OCI-M1 (cell line): Measurements from ENCODE around the gene CLIP1.
A peak's percentile ranks its signal among the peaks of the same experiment; 100 is the strongest.

ENCODE experiments used
- DNase-seq: peaks from one replicate; lab custom pipeline; 2025; lab: John Stamatoyannopoulos, UW

CLIP1 gene

DNA sequence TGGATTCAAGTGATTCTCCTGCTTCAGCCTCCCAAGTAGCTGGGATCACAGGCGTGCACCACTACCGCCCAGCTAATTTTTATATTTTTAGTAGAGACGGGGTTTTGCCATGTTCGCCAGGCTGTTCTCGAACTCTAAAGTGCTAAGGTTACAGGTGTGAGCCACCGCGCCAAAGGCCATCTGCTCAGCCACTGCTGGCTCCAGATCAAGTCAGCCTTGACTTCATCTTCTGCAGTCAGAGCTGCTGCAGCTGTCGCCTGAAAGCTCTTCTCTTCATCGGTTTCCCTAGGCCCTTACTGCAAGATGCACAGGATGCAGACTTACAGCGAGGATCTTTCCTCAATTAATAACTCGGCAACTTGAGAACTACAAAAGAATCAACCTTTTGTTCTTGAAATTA, 66.8 kb downstream of the CLIP1 start:
- no peak for DNase-seq

DNA sequence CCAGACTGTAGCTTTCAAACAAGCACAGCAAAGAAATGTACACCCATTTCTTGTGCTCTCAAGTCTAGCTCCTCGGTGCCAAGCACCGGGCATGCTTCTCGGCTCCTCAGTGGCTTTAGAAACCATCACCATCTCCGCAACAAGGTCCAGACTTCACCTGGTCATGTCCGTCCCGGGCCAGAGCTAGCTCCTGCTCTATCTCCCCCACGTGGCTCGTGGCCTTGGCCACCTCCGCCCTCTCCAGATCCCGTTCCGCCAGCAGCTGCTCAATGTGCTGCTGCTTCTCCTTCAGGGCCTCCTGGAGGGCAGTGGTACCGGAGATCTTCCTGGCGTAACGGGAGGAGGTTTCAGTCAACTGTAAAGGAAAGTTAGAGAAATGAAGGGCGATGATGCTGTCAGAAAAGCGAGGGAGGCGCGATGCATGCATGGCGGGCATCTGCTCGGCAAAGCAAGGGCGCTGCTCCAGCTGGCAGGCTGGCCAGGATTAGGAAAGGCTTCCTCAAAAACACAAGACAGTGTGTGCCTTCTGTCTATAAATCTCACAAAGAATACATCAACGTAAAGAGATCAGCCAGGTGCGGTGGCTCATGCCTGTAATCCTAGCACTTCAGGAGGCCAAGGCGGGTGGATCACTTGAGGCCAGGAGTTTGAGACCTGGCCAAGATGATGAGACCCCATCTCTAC, 67.4 kb downstream of the CLIP1 start:
- no peak for DNase-seq

DNA sequence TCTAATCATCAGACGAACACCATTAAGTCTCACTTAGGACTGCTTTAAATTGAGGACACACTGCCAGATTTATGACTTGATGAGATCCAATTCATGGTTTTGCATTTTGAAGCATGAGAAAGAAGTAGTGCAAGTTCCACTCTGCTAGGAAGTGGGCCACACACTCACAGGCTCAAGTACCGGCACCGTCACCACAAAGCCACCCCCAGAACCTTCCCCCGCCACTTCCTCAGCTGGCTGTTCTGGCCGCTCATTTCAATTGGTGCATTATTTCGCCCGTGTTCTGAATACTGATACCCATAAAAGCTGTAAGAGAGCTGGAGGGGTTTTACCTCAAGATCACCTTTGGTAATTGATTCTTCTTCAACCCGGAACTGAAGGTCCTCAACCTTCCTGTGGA, 70.1 kb downstream of the CLIP1 start:
- no peak for DNase-seq

DNA sequence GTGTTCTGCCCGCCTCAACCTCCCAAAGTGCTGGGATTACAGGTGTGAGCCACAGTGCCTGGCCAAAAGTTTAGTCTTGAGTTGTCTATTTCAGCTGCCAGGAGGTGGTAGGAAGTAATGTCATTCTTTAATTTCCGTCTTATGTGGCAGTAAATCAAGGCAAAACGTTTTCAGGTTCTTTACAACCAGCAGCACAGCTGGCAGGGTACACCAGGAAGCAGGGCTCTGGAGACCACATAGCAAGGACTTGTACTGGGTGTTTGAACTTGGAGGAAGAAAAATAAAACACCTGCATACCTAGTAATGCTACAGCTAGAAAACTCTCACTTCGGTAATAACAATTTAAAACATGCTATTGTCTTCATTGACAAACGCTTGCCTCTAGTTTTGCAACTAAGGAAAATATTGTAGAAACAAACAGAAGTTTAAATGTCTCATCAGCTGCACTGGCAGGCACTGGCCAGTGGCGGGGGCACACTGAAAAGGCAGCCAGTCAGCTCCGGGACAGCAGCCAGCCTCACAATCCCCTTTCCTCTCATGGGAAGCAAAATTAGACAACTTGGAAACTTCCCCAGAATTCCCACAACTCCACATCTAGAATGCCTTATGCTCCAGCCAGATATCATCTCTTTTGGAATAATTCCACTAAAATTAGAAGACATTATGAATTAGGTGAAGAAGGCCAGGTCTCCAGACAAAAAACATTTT, 72.2 kb downstream of the CLIP1 start:
- no peak for DNase-seq

DNA sequence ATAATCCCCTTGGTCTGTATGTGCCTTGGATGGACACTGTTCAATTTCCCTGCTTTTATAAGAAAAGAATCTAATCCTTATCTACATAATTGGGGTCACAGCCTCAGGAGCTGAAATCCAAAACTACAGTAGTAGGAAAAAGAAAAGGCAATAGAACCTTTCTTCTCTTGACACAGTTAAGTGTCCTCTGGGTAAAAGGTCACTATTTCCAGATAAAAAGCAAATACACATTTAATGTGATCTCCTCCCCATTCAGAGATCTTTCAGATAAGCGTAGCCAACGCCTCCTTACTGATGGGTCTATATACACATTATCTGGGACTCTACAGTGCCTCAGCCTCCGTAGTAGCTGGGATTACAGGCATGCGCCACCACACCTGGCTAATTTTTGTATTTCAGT, 73.4 kb downstream of the CLIP1 start:
- DNase-seq, result no peak

DNA sequence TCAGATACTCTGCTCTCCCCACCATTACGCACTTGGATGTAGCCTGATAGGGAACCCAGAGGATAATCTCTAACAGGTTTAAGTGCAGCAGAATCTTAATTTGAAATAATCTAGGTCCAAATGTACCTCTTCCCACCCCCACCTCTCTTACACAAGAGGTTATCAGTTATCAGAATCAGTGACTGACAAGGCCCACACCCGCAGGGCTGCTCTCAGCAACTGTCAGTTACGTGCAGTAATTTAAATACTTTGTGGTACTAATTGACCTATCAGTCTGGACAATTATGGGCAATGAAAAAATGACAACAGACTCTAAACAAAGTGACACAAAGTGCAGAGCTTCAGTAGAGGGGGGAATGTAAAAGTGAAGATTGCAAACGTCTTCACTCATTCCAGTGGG, 74.0 kb downstream of the CLIP1 start:
- DNase-seq, result no peak

DNA sequence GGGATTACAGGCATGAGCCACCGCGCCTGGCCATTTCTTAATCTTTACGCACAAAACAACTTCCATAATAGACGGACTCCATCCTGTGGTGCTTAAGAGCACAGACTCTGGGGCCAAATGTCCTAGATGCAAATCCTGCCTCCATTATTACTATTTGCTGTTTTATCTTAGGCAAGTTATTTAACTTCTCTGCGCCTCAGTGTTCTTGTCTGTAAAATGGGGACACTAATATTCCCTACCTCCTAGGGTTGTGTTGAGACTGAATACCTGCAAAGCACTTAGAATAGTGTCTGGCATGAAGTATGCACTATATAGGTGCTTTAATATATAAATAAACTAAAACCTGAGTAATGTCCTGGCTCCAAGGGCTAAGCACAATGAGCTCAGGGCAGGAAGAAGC, 76.4 kb downstream of the CLIP1 start:
- no peak for DNase-seq

DNA sequence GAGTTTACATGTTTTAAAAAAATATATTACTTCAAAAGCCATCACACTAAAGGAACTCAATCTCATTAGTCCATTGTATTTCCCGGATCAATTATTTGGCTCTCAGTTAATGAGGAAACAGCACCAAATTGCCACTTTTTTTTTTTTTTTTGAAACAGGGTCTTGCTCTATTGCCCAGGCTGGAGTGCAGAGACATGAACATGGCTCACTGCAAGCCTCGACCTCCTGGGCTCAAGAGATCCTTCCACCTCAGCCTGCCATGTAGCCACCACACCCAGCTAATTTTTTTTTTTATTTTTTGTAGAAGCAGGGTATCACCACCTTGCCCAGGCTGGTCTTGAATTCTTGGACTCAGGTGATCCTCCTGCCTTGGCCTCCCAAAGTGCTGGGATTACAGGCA, 77.4 kb downstream of the CLIP1 start:
- no peak for DNase-seq

DNA sequence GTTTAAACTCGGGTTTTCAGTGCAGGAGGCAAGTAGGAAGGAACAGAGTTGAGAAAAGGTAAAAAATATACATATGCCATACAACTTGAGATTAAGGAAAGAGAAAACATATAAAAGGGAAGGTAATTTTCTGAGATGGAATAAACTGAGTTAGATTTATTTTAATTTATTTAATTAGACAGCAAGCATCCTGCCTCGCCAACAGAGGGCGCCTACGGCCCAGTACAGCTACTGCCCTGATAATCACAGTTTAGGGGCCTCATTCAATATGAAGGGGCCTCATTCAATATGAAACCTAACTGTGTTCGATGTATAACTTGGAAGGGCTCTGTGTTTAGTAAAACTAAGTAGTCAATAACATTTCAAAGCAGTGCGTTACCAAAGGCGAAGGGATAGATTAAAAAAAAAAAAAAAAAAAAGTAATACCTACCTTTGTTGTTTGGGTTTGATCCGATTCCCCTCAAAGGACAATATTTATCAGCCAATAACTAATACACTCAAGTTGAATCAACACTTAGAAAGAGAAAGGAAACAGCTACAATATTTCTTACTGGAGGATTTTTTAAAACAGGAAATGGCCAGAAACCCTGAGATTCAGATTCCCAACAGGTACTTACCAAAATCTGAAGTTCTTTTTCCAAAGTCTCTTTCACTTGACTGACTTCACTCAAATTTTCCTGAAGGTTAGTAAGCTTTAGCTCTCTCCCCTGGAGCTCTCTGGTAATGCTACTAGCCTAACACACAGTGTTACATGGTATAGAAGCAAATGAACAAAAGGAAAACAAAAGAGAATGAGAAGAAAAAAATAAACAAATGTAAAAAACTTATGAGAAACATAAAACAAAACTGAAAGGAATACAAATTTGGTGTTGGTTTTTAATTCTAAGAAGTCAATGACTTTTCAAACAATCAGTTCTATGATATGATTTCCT, 86.2 kb downstream of the CLIP1 start:
- DNase-seq, result peak; percentile 55

DNA sequence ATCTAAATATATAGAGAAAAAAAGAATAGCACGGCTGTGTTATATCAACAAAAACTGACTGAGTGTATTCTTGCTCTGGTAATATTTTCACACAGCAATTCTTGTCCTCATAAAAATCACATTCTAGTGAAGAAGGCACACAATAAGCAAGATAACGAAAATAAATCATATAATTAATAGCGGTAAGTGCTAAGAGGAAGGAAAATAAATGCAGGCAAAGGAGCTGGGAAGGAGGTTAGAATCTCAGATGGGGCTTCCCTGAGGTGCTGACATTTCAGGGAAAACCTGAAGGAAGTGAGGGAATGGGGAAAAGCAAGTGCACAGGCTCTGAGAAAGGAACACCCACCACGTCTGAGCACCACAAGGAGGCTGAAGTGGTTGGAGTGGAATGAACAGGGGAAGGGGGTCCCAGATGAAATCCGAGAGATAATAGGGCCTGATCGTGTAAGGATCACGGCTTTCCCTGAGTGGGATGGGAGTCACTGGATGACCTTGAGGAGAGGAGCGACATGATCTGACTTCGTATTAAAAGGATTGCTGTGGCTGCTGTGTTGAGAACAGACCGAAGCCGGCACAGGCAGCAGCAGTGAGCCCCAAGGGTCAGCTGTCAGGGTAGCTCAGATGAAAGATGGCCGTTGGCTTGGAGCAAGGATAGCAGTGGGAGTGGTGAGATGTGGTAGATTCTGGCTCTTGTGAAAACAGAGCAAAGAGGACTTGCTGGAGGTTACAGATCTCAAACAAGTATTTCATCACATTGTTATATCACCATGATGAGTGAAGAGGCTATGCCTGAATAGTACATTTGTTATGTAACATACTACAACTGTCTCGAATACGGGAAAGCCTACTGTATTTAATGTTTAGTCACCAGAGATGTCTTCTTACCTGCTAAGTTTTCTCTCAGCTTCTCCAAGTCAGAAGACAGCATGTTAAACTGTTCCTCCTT, 89.1 kb downstream of the CLIP1 start:
- peak; percentile 66 for DNase-seq

DNA sequence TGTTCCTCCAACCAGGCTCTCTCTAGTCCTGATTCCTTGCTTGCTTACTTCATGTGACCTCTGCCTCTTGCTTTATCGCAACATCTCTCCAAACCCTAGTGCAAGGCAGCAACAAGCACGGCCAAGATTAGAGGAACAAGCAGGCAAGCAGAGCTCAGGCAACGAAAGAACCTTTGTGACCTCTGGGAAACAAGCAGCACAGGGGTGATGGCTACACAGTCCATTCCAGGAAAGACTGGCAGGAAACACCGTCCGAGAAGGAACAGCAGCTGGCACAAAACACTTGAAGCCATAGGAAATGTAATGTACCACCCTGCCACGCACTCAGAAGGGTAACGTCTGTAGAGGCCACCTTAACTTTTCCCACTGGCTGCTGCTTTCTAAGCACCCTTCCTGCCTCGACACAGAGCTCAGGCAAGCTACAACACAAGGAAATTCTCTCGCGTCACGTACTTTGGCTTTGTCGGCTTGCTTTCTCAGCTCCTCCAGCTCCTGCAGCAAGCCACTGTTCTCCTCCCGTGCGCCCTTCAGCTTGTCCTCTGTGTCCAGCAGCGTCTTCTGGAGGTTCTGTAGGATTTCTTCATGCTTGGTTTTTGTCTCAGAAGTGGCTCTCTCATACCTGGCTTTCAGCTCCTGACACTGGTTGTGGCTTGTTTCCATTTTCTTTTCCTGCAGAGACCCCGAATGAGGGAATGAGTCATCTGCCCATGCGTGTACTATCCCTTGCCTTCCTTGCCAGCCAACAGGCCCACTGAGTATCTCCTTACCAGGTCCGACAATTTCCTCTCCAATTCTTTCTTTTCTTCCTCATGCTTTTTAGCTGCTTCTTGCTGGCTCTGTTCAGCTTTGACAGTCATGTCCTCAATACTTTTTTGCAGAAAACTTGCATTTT, 94.7 kb downstream of the CLIP1 start:
- no peak for DNase-seq

DNA sequence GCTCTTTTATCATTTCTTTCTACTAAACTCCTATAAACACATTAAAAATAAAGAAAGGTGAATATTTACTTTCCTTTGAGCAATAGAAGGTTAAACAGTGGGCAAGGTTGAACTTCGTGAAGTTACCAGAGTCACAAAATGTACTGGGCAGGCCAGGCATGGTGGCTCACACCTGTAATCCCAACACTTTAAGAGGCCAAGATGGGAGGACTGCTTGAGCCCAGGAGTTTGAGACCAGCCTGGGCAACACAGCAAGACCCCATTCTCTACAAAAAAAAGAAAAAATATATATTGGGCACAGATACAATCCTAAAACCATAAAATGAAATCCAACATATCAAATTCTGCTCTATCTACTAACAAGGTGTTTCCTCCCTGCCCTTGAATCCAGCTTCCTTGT, 95.5 kb downstream of the CLIP1 start:
- no peak for DNase-seq

DNA sequence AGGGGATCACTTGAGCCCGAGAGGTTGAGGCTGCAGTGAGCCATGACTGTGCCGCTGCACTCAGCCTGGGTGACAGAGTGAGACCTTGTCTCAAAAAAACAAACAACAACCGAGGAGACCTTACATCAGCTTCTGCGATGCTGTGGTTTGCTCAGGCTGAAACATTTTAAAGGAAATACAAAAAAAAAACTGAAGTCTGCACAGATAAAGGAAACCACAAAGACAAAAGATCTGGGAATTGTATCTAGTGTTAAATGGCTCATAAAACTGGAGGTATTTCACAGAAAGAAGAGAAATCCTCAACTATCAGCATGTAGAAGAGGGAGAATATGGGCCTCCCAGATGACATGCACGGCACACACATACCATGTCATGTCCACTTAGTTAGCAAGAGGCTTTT, 95.9 kb downstream of the CLIP1 start:
- DNase-seq, result peak; percentile 82

DNA sequence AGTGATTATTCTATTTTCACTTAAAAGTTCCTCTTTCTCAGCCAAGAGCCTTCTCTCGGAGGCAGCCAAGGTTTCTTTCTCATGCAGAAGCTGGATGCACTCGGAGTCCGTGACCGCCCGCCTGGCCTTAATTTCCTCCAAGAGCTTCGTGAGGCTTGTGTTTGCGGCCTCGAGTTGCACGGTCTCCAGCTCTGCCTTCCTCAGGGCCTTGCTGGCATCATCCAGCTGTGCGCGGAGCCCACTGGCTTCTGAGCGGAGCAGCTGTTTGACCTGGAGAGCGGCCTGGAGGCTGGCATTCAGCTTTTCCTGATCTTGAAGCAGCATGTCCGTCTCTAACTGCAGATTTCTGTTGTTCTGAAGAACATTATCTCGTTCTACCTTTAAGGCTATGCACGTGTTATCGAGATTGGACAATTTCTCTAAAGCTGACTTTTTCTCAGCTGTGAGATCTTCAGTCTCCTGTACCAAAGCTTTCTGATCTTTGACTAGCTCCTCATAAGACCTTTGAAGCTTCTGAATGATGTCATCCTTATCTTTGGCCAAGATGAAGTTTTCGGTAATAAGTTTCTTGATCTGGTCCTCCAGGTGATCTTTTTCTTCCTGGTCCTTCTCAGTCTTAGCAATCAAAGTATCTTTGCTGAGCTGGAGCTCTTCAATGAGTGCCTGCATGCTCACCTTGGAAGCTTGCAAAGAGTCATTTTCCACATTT, 99.0 kb downstream of the CLIP1 start:
- DNase-seq, result no peak

DNA sequence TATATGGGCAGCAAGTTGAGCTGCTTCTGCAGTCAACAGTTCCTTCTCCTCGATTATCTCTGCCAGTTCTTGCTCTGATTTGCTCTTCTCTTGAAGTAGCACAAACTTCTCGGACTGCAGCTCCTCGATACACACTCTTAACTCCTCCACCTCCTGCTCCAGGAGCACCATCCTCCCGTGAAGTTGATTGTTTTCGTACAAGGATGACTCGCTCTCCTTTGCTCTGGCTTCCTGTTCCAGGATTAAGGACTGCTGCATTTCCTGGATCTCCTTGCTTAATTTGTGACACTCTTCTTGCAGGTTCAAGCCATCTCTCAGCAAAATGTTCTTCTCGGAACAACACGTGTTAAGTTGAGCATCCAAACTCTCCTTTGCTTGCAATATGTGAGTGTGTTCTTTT, 100.0 kb downstream of the CLIP1 start:
- no peak for DNase-seq

DNA sequence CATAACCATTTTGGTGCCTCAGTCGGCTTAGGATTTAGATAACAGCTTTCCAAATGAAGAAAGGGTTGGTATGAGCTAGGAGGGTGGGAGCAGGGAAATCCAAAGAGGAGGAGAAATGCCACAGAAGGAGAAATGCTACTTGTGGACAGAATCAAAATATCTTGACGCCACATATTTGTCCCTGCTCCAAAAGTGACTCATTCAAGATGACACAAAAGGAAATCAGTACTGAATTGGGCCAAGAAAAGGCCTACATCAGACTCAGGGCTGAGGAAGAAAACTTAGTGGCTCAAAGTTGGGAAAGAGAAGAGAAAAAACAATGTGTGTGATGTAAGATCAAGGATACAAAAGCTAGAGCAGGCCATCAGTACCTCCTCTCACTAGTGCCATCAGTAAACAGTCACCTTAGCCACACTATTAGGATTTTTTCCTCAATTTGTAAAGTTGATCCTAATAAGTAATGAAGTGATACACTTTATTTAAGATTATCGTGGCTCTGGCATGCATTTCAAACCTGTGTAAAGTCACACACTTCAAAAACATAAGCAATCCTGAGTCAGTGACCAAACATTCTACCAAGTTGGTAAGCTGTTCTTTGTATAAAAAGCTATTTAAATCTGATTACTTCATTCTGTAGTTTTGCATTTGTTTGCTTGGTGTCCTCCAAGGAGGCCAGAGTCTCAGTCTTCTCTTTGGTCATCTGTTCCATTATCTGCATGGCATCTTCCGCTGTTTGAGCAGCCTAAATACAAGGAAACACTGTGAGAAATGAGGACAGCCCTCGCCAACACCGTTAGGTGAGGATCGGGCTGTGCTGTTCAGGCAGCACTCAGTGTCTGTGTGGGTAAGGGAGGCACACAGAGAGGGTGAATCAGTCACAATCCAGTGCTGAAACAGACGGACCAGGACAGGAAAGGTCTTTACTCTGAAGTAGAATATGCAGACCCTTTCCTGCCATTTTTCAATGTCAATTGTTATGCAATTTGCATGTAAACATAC, 103.6 kb downstream of the CLIP1 start:
- no peak for DNase-seq

DNA sequence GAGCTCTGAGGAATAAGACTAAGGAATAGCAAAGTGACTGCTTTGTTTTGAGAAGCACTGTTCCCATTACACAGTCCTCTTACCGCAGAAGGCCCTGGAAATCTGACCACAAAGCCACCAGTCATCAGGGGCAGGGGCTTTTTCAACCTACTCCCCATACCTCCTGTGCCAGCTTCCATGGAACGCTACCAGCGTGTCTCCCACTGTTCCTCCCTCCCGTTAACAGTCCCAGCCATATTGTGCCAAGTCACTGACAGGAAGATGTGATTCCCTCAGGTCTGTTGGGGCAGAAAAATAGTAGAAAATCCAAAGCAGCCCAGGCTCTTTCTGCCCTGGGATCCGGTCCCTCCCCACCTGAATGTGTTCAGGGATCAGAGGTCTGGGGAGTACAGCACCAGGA, 109.5 kb downstream of the CLIP1 start:
- no peak for DNase-seq

DNA sequence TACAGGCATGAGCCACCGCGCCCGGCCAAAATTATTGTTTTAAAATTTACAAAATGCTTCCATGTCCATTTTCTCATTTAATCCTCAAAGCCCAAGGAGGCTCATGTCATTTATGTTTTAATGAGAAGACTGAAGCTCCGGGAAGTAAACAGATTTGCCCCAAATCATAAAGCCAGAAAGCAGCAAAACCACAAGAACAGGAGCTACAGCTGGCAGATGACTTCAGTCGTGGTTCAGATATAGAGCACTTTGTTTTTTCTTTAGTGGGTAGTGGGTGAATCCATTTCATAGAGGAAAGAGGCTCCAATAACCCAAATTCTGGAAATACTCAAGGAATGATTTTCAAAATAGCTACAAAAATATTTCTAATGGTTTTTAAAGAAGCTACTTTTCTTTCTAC, 110.8 kb downstream of the CLIP1 start:
- no peak for DNase-seq
